Memory B cell (primary cell): ENCODE measurements around the gene CDH4.

Experiments used
- ATAC-seq: fragments of 150-1000 bp; cut with Tn5 transposase; 2 replicates; pipeline ENCODE4 v1.10.0; 2021; ENCODE audit warnings: low read depth, mild to moderate bottlenecking, moderate library complexity
- DNase-seq, 2 donors: peaks; one replicate each; pipeline ENCODE4 v3.0.0; 2022; ENCODE audit warnings: low spot score in 2 of 2
- H3K27ac Mint-ChIP-seq: one replicate; pipeline ENCODE4 v1.8.0; 2022; ENCODE audit warnings: mild to moderate bottlenecking, moderate library complexity, mixed read lengths
- H3K27me3 Mint-ChIP-seq: one replicate; pipeline ENCODE4 v1.8.0; 2022; ENCODE audit warnings: mixed read lengths
- H3K36me3 Mint-ChIP-seq: one replicate; pipeline ENCODE4 v1.8.0; 2022; ENCODE audit warnings: mild to moderate bottlenecking, mixed read lengths
- H3K4me1 Mint-ChIP-seq: one replicate; pipeline ENCODE4 v1.8.0; 2022; ENCODE audit warnings: mixed read lengths
- H3K4me3 Mint-ChIP-seq: one replicate; pipeline ENCODE4 v1.8.0; 2022; ENCODE audit warnings: mild to moderate bottlenecking, moderate library complexity, mixed read lengths
- H3K9me3 Mint-ChIP-seq: one replicate; pipeline ENCODE4 v1.8.0; 2022; ENCODE audit warnings: mixed read lengths

The CDH4 gene

GRCh38 chr20:61770113-61770585 is 518.1 kb downstream of the CDH4 start:
- no peaks in the 10 kb centered on the region for H3K9me3 Mint-ChIP-seq
- H3K27ac Mint-ChIP-seq, result no peak overlapping the region

GRCh38 chr20:61771805-61772350 is 519.8 kb downstream of the CDH4 start:
- H3K4me1 Mint-ChIP-seq, result no peaks in the 10 kb centered on the region
- ATAC-seq, result no peak
- H3K36me3 Mint-ChIP-seq, result no peaks in the 10 kb centered on the region
- H3K27me3 Mint-ChIP-seq, result no peaks in the 10 kb centered on the region
- H3K4me3 Mint-ChIP-seq, result no peak overlapping the region
- H3K27ac Mint-ChIP-seq, result no peak overlapping the region
- no peaks in the 10 kb centered on the region for H3K9me3 Mint-ChIP-seq
- DNase-seq, result no peak

More at GRCh38 chr20:61770113-61770585, 518.1 kb downstream of the CDH4 start:
- H3K27me3 Mint-ChIP-seq, result no peaks in the 10 kb centered on the region
- H3K4me3 Mint-ChIP-seq, result no peak overlapping the region
- no peaks in the 10 kb centered on the region for H3K36me3 Mint-ChIP-seq
- ATAC-seq, result no peak
- DNase-seq, result no peak
- H3K4me1 Mint-ChIP-seq, result no peaks in the 10 kb centered on the region

GRCh38 chr20:61772828-61773631 is 521.0 kb downstream of the CDH4 start:
- Mint-ChIP-seq H3K27ac (no peak overlapping the region), H3K27me3 (no peaks in the 10 kb centered on the region), H3K4me3 (no peak overlapping the region), H3K36me3 (no peaks in the 10 kb centered on the region), H3K4me1 (no peaks in the 10 kb centered on the region), H3K9me3 (no peaks in the 10 kb centered on the region)
- no peak for DNase-seq
- no peak for ATAC-seq

- no peaks in the 10 kb centered on the region for H3K27me3 Mint-ChIP-seq
- H3K36me3 Mint-ChIP-seq, result no peaks in the 10 kb centered on the region
Measured at GRCh38 chr20:61773926-61774587, 522.0 kb downstream of the CDH4 start.

GRCh38 chr20:61775423-61775822 is 523.4 kb downstream of the CDH4 start:
- H3K27ac Mint-ChIP-seq, result no peak overlapping the region
- H3K4me1 Mint-ChIP-seq, result no peaks in the 10 kb centered on the region
- no peaks in the 10 kb centered on the region for H3K36me3 Mint-ChIP-seq
- no peak overlapping the region for H3K4me3 Mint-ChIP-seq
- peaks cover under 1% of the 10 kb centered on the region for H3K9me3 Mint-ChIP-seq
- ATAC-seq, result no peak
- no peaks in the 10 kb centered on the region for H3K27me3 Mint-ChIP-seq
- DNase-seq, result no peak

More at GRCh38 chr20:61773926-61774587, 522.0 kb downstream of the CDH4 start:
- Mint-ChIP-seq H3K4me3 (no peak overlapping the region), H3K4me1 (no peaks in the 10 kb centered on the region), H3K9me3 (no peaks in the 10 kb centered on the region), H3K27ac (no peak overlapping the region)
- ATAC-seq, result no peak
- DNase-seq, result no peak

GRCh38 chr20:61776491-61777075 is 524.5 kb downstream of the CDH4 start:
- Mint-ChIP-seq H3K9me3 (peaks cover 11% of the 10 kb centered on the region), H3K27me3 (no peaks in the 10 kb centered on the region), H3K4me3 (no peak overlapping the region), H3K4me1 (no peaks in the 10 kb centered on the region), H3K27ac (no peak overlapping the region), H3K36me3 (no peaks in the 10 kb centered on the region)
- ATAC-seq (no peak), DNase-seq (no peak)

GRCh38 chr20:61777773-61778494 is 525.9 kb downstream of the CDH4 start:
- Mint-ChIP-seq H3K36me3 (no peaks in the 10 kb centered on the region), H3K4me3 (no peak overlapping the region), H3K27me3 (no peaks in the 10 kb centered on the region), H3K9me3 (peaks cover 14% of the 10 kb centered on the region), H3K27ac (no peak overlapping the region), H3K4me1 (no peaks in the 10 kb centered on the region)
- DNase-seq, result no peak
- no peak for ATAC-seq

- Mint-ChIP-seq H3K27me3 (no peaks in the 10 kb centered on the region), H3K9me3 (peaks cover 16% of the 10 kb centered on the region)
- no peak for DNase-seq
Measured at GRCh38 chr20:61778495-61778863, 526.4 kb downstream of the CDH4 start.

GRCh38 chr20:61779176-61779965 is 527.3 kb downstream of the CDH4 start:
- no peak for ATAC-seq
- H3K36me3 Mint-ChIP-seq, result no peaks in the 10 kb centered on the region
- H3K9me3 Mint-ChIP-seq, result peaks cover 16% of the 10 kb centered on the region
- DNase-seq, result no peak
- no peak overlapping the region for H3K4me3 Mint-ChIP-seq
- no peak overlapping the region for H3K27ac Mint-ChIP-seq
- H3K4me1 Mint-ChIP-seq, result no peaks in the 10 kb centered on the region
- H3K27me3 Mint-ChIP-seq, result no peaks in the 10 kb centered on the region

More at GRCh38 chr20:61778495-61778863, 526.4 kb downstream of the CDH4 start:
- Mint-ChIP-seq H3K36me3 (no peaks in the 10 kb centered on the region), H3K4me3 (no peak overlapping the region), H3K4me1 (no peaks in the 10 kb centered on the region), H3K27ac (no peak overlapping the region)
- ATAC-seq, result no peak

- ATAC-seq, result no peak
- DNase-seq, result no peak
Measured at GRCh38 chr20:61780066-61780465, 528.0 kb downstream of the CDH4 start.

GRCh38 chr20:61784801-61785566 is 532.9 kb downstream of the CDH4 start:
- Mint-ChIP-seq H3K36me3 (peaks cover 2% of the 10 kb centered on the region), H3K4me3 (no peak overlapping the region), H3K9me3 (peaks cover 25% of the 10 kb centered on the region), H3K4me1 (no peaks in the 10 kb centered on the region), H3K27ac (no peak overlapping the region), H3K27me3 (peaks cover 2% of the 10 kb centered on the region)
- ATAC-seq (no peak), DNase-seq (no peak)

More at GRCh38 chr20:61780066-61780465, 528.0 kb downstream of the CDH4 start:
- Mint-ChIP-seq H3K4me3 (no peak overlapping the region), H3K27ac (no peak overlapping the region), H3K27me3 (peaks cover 1% of the 10 kb centered on the region), H3K4me1 (no peaks in the 10 kb centered on the region), H3K36me3 (no peaks in the 10 kb centered on the region), H3K9me3 (peaks cover 16% of the 10 kb centered on the region)

- peaks cover 4% of the 10 kb centered on the region for H3K27me3 Mint-ChIP-seq
- no peak for ATAC-seq
Measured at GRCh38 chr20:61785567-61785816, 533.4 kb downstream of the CDH4 start.

GRCh38 chr20:61786230-61786629 is 534.2 kb downstream of the CDH4 start:
- Mint-ChIP-seq H3K4me1 (no peaks in the 10 kb centered on the region), H3K9me3 (peaks cover 25% of the 10 kb centered on the region), H3K36me3 (peaks cover 5% of the 10 kb centered on the region), H3K27me3 (peaks cover 7% of the 10 kb centered on the region), H3K4me3 (no peak overlapping the region), H3K27ac (no peak overlapping the region)
- no peak for ATAC-seq
- no peak for DNase-seq

More at GRCh38 chr20:61785567-61785816, 533.4 kb downstream of the CDH4 start:
- Mint-ChIP-seq H3K27ac (no peak overlapping the region), H3K4me1 (no peaks in the 10 kb centered on the region), H3K4me3 (no peak overlapping the region), H3K9me3 (peaks cover 29% of the 10 kb centered on the region), H3K36me3 (peaks cover 2% of the 10 kb centered on the region)
- DNase-seq, result no peak
